CD4-positive, alpha-beta T cell treated with Interleukin-15 for 1 hour (primary cell): Measurements from ENCODE around the gene TFCP2L1.

ENCODE experiments used
- DNase-seq: peaks from one replicate; pipeline ENCODE4 v3.0.0-alpha.2; 2020

Gene TFCP2L1

DNA sequence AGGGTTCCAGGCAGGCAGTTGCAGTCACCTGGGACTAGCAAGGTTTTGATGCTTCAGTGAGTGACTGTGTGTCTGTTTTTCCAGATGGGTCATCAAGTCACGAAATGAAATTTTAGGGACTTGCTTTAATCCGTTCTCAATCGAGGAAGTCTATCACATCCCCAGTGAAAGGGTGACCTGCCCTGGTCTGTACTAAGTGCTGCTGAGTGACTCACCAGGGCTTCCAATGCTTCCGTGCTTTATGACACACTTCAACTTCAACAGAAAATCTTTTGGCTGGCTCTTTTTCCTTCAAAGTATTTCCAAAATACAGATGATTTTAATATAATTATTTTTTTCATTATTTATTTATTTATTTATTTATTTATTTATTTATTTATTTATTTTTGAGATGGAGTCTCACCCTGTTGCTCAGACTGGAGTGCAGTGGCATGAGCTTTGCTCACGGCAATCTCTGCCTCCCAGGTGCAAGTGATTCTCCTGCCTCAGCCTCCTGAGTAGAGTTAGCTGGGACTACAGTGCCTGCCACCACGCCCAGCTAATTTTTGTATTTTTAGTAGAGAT is 18.4 kb downstream of the TFCP2L1 start:
- DNase-seq, result no peak

DNA sequence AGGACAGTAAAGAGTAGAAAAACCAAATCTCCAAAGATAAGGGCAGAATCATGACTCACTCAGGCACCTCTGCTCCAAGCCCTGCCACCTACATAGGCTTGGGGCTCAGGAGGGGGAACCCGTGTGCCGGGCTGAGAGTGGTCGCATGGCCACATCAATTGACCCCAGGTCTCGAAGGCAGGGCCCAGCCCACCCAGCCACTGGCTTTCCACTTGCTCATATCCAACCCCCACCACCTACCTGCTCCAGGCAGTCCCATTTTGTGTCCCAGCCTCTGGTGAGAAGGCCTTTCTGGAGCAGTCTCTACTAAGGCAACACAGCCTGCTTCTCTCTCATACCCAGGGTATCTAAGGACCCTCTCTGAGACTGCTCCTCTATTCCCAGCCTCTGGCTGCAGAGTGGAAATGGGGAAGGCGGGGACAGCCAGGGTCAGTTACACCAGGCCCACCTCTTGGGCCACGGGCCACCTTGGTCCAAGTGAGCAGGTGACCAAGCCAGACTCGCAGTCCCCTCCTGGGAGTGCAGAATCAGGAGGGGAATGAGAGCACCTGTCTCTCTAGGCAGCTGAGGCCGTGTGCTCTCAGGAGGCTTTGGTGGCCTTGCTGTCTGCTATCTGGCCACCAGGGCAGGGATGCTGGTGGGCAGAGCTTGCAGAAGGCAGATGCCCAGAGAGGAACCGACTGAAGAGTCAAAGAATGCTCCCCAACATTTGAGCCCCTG is 20.8 kb downstream of the TFCP2L1 start:
- DNase-seq, result no peak

DNA sequence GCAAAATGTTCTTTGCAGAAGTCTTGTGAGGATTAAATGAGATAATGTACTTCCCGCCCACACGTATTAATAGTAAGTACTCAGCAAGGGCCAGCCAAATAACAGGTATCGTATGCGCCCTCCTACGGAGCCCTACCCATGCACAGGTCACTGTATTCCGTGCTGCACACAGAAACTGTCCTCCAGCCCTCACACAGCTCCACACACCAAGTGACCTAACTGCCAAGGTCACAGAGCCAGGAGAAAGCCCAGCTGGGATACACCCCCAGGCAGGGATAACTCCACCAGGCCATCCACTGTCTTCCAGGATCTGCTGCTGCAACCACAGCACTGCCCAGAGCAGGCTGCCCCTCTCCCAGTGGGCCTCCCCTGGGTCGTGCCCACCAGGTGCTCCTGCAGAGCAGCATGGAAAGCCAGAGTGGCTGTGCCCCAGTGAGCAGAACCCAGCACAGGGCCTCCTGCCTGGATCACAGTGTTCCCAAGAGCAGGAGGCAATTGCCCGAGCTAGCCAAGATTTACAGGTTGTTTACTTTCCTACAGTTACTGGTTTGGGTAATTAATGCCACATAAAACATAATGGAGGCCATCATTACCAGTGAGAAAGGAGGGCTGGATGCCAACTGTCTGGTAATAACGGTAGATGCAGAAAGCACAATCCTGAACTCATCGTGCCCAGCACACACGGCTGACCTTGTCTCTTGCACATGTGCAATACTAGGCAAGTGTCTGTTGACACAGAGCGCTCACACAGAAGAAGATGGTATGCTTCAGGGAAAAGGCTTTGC is 24.4 kb downstream of the TFCP2L1 start:
- no peak for DNase-seq

DNA sequence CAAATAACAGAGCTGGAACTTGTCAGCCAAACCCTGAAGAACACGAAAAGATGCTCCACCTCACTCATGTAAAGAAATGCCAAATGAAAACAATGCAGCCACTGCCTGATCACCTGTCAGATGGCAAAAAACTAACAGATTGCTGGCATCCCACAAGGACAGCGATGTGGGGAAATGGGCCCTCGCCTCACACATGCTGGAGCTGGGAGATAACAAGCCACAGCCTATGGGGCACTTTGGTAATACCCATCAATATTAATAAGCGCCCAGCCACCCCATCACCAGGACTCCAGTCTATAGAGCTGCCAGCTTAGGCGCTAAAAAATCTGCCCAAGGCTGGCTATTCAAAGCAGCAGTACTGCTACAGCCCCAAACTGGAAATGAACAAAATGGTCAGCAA is 27.0 kb downstream of the TFCP2L1 start:
- DNase-seq, result no peak

DNA sequence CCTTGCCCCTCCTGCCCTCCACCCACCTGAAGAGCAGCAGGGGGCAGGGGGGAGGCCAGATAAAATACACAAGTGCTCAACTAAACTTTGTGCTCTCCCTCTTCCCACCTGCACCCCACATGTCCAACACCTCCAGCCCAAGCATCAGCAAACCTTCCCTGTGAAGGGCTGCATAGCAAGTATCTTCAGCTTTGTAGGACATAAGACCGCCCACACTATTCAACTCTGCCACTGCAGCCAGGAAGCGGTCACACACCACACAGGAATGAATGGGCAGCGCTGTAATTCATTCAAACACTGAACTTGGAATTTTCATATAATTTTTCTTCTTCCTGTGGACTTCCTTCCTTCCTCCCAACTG is 27.5 kb downstream of the TFCP2L1 start:
- no peak for DNase-seq

DNA sequence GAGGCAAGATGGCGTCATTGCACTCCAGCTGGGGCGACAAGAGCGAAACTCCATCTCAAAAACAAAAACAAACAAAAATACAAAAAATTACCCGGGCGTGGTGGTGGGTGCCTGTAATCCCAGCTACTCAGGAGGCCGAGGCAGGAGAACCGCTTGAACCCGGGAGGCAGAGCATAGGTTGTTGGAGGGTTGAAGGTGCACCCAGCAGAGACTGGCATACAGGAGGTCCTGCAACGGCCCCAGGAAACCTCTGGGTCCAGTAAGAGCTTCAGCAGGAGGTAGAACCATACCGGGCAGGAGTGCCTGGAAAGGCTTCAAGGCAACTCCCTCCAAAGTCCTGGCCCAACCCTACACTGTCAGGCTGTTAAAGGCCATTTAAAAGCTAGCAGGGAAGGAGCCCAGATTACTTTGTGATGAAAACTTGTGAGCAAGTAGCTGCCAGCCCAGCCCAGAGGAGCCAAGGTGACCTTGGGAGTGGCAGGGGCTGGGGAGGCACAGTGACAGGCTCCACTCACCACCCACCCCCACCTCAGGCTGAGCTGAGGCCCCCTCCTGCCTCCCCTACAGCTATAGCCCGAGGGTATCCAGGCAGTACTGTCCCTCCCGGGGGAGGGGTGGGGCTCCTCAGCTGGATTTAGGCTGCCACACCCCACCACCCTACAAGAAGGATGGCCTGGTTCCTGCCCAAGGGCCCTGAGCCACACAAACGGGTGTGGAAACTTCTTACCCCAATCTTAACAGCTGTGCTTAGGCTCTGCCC is 28.1 kb downstream of the TFCP2L1 start:
- DNase-seq, result no peak

DNA sequence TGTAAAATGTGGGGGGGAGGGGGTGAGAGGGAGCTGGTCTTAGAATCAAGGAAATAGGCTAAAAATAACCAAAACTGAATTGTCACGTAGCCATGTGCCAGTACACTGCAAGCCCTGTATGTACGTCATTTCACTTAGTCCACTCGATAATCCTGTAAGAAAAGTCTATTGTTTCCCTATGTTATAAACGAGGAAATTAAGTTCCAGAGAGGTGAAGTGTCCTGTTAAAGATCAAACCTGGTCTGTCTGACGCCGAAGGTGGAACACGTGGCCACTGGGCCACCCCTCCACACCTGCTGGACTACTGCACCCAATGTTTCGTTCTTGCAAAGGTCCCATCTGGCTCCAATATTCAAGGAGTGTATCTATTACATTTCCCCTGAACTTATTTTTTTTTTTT is 29.6 kb downstream of the TFCP2L1 start:
- no peak for DNase-seq

DNA sequence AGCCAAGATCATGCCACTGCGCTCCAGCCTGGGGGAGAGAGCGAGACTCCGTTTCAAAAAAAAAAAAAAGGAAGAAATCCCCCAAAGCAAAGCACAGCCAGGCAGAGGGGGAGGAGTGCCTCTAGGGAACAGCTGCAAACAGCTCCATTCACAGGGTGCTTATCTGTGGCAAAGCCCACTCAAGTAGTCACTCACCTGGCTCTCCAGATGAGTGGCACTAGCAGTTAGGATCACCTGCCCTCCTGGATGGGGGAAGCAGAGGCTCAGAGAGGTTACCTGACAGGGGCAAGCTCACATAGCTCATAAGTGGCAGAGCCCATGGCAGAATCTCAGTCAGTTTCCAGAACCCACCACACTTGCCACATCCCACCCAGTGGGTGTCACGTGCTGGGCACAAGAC is 30.3 kb downstream of the TFCP2L1 start:
- no peak for DNase-seq

DNA sequence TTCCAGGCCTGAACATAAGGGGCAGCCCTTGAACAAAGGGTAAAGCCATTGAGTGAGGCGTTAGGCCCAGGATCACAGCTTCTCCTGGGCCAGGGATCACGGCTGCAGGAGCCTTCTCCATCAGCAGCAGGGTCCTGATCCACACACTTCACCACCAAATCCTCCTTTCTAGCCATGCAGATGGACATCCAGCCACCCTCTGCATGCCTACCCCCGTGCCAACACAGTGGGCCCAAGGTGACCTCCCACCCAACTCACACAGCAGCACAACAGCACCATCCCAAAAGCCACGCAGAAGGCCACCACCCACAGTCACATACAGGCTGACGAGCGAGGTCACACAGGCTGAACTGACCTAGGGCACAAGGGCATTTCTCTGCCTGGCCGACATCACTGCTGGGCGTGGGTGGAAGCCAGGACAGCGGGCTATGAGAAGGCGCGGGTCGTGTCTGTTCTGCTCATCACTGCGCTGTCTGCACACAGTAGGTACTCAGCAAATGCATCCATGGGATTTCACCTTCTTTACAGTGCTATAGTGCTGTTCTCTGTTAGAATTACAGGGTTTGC is 31.2 kb downstream of the TFCP2L1 start:
- no peak for DNase-seq

DNA sequence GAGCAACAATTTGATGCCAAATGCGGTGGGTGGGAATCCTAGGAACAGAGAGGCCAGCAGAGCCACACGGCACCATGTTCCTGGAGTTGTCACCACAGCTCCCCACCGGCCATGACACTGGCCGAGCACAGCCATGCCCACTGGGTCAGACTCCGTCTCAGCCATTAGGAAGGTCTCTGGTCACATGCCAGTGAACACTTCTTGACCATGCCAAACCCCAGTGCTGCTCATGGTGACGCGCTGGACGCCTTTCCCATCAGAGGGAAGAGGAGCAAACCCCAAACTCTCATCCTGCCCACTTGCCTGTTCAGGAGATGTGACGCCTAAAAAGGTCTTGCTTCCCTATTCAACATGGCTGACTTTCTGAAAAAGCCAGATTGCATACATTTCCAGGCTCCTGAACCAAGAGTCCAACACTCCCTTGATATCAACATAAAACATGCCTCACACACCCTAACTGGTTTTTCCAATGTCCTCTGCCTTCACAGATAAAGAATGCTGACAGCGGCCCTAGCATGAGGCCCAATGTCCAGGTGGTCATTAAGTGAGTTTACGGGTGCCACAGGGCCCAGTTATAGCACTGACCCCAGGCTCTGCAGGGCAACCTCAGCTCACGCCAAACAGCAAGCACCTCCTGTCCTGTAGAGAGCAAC is 31.9 kb downstream of the TFCP2L1 start:
- no peak for DNase-seq

DNA sequence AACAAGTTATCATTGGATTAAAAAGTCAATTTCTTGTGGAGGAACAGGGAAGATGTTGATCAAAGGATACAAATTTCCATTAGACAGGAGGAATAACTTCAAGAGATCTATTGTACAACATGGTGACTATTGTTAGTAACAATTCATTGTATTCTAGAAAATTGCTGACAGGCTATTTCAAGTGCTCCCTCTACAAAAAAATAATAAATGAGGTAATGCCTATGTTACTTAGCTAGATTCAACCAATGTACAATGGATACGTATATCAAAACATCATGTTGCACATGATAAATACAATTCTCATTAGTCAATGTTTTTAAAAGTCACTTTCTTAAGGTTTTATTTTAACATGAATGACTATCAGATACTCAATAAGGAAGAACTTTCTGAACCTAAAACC is 33.5 kb downstream of the TFCP2L1 start:
- DNase-seq, result no peak

DNA sequence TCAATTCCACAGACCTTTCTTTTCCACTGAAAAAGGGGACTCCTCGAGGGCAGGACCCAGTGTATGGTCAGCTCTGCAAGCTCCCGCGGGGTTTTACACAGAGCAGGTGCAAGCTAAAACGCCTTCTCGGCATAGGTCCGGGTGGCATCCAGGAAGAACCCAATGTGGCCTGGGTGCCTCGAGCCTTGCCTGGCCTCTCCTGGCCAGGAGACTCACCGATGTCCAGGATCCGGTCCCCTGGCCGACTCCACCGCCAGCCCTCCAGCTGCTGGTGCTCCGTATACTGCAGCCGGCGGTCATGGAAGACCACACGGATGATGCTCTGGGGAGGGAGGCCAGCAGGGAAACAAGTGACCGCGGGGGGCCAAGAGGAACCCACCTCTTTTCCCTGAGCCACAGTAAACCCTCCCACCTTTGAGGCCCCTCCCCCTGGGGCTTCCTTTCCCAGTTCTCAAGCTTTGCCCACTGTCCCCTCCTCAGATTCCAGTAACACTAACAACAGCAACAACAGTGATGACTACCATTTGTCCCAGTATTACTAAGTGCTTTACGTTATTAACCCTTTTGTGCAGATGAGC is 36.1 kb downstream of the TFCP2L1 start:
- DNase-seq, result no peak

DNA sequence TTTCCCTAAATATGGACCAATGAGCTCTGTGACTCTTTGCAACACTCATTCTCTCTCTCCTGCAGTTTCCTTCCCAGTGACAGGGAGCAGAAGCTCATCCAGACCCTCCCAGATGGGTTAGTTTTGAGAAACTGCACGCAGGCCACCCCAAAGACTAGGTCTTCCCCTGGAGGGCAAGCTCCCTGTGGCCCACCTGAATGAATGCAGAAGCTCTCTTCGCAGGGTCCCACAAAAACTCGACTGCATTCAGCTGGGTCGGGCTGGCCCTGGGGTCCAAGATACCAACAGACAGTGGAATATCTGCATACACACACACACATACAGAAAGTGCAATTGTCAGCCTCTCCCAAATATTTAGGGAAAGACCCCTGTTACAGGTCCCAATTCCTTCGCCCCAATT is 37.0 kb downstream of the TFCP2L1 start:
- no peak for DNase-seq

DNA sequence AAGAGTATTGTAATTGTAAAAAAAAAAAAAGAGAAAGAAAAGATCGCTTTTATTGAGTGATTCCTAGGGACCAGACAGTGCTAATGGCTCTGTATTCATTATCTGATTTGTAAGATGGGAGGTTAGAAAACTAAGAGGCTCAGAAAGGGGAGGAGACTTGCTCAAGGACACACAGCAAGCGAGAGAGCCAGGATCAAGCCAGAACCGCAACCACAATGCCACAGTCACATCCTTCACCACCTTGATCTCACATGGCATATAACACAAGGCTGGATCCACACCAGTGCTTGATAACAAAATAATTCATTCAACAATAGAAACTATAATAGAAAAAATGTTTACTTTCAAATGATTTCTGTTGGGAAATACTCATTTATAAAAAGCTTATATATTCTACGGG is 37.5 kb downstream of the TFCP2L1 start:
- DNase-seq, result no peak

DNA sequence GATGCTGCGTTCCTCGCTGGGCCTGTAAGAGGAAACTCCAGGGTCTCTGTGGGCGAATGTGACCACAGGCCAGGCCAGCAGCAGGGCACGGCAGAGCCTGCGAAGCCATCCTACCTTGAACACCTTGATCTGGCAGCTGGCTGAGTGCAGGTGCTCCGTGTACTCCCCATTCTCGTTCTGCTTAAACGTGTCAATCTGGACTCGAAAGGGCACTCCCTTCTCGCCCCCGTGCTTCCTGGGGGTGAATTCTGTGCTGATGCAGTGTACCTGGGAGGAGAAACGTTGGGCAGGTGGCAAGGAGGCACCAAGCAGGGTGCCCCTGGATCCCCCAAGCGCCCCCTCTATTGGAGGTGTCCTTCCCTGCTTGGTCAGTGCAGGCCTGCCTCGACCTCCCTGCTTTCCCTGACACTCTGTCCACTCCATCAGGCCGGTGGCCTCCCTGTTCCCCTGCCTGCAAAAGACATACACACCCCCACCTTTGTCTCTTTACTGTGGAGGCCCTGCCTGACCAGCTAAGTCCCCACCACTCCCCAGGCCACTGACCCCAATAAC is 38.2 kb downstream of the TFCP2L1 start:
- DNase-seq, result no peak

DNA sequence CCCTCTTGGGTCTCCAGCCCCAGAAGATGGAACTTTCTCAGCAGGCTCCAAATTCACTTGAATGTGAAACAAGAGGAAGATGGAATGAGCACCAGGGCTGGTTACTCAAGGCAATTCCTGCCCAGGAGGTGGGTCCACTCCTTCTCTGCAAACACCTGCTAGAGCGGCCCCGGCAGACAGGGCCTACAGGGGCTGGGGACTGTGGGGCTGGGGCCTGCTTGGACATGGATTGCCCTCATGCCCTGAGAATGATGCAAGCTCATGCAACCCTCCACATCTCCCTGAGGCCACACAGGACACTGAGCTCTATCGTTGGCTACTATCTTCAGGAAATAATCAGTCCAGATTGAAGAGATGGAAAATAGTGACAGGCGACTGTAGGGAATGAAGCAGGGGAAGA is 39.1 kb downstream of the TFCP2L1 start:
- no peak for DNase-seq

DNA sequence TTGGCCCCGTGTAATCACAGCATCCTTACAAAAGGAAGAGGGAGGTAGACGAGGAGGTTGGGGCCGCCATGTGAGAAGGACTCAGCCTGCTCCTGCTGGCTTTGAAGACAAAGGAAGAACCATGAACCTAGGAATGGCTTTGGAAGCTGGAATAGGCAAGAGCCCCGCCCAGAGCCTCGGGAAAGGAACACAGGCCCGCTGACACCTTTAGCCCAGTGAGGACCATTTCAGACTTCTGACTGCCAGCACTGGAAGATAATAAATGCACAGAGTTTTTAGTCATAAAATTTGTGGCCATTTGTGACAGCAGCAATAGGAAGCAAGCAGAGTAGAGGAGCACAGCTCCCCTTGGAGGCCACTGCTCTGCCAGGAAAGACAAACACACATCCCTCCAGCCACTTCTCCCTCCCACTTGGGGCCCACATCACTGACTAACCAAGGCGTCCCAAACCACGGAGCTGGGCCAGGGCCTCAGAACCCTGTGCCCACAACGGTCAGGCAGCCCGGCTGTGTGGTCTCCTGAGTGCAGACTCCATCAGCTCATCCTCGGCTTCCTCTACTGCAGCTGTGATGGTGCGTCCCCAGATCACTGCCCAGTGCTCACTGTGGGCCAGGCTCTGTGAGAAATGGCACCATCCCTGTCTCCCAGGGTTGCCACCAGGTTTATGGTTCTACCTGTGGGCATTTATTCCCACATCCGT is 39.7 kb downstream of the TFCP2L1 start:
- no peak for DNase-seq

DNA sequence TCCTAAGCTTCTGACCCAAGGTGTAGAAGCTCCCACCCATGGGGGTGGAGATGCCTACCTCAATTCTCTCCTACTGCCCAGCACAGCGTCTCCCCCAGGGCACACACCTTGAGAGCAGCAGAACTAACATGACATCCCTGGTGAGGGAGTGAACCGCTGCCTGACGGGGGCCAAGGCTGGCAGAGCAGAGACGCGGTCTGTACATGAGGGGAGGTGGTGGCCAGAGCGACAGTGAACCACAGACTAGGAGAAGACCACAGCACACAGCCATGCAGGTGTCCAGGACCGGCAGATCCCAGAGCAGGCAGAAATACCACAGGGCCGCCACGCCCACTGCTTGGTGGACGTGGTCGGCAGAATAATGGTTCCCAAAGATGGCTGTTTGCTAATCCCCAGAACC is 40.4 kb downstream of the TFCP2L1 start:
- DNase-seq, result no peak

DNA sequence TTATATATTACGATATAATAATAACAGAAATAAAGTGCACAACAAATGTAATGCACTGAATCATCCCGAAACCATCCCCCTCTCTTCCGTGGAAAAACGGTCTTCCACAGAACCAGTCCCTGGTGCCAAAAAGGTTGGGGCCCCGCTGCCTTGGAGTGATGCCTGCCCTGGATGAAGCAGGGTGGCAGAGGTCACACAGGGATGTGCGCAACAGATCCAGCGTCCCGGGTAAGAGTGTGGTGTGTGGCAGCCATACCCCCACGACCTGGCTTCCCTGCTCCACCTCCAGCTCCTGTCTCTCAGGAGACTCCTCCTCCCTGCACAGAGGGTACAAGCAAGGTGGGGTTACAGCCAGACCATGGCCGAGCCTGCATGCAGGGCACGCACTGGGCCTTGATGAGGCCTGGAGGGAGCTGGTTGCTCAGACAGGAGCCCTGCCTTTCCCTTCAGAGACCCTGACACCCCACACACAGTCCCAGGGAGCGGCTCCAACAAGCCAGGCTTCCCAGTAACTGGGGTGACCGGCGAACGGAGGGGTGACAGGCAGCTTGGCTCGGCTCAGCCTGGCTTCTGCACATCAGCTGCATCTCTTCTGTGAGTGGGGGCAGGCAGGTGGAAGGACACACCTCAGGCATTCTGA is 41.1 kb downstream of the TFCP2L1 start:
- no peak for DNase-seq

DNA sequence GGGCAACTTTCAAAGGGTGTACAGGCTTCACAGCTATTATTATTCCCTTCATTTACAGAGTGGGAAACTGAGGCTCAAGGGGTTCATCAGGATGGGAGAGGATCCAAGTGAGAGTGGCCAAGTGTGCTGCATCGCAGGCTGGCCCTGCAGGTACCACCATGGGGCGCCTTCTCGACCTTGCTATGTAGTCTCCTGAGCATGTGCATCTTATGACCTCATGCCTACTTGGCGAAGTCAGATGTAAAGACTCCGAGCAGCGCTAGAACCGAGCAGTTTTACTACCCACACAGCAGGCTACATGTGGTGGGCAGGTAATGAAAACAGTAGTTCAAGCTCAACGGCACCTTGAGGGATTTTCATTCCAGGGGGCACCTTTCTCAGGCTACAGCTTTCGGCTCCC is 42.0 kb downstream of the TFCP2L1 start:
- no peak for DNase-seq
